Stimulated activated CD4-positive, alpha-beta T cell treated with anti-CD3 and anti-CD28 coated beads, Interleukin-2, amount 100 ng/mL, for 48 hours (primary cell): ENCODE data around the gene EMC1.

ENCODE experiments used
- DNase-seq, 2 donors: peaks; one replicate each; pipeline ENCODE4 v3.0.0-alpha.2; 2020

Gene EMC1

GRCh38 chr1:19213580-19213979 is 37.7 kb downstream of the EMC1 start:
- no peak for DNase-seq

- DNase-seq, result no peak
Observed at GRCh38 chr1:19212167-19212566, 39.2 kb downstream of the EMC1 start.

- no peak for DNase-seq
Observed at GRCh38 chr1:19210772-19211549, 40.4 kb downstream of the EMC1 start.

GRCh38 chr1:19209990-19210771 is 41.1 kb downstream of the EMC1 start, which contains the start of gene UBR4:
UBR4 (minus strand) TSS chr1:19210266; CDS start chr1:19210248, 18 bp downstream.
- peak; percentile 97 for DNase-seq

GRCh38 chr1:19209439-19209989 is 41.8 kb downstream of the EMC1 start:
- DNase-seq, result peak; percentile 58 to 59

- DNase-seq, result no peak
Observed at GRCh38 chr1:19208710-19209438, 42.5 kb downstream of the EMC1 start.

- no peak for DNase-seq
Observed at GRCh38 chr1:19206947-19207346, 44.4 kb downstream of the EMC1 start.

GRCh38 chr1:19205845-19206244 is 45.5 kb downstream of the EMC1 start:
- no peak for DNase-seq

- DNase-seq, result no peak
Observed at GRCh38 chr1:19205403-19205802, 45.9 kb downstream of the EMC1 start.

- DNase-seq, result no peak
Observed at GRCh38 chr1:19204446-19205266, 46.7 kb downstream of the EMC1 start.

- DNase-seq, result no peak
Observed at GRCh38 chr1:19203440-19203839, 47.9 kb downstream of the EMC1 start.

- no peak for DNase-seq
Observed at GRCh38 chr1:19202396-19202795, 48.9 kb downstream of the EMC1 start.

- no peak for DNase-seq
Observed at GRCh38 chr1:19199969-19200604, 51.2 kb downstream of the EMC1 start.

- no peak for DNase-seq
Observed at GRCh38 chr1:19199329-19199968, 51.9 kb downstream of the EMC1 start.

GRCh38 chr1:19198820-19199219 is 52.5 kb downstream of the EMC1 start:
- no peak for DNase-seq

- no peak for DNase-seq
Observed at GRCh38 chr1:19197845-19198244, 53.5 kb downstream of the EMC1 start.

- DNase-seq, result no peak
Observed at GRCh38 chr1:19196331-19196730, 55.0 kb downstream of the EMC1 start.

GRCh38 chr1:19193004-19193403 is 58.3 kb downstream of the EMC1 start:
- DNase-seq, result no peak

- DNase-seq, result no peak
Observed at GRCh38 chr1:19191811-19192210, 59.5 kb downstream of the EMC1 start.

- no peak for DNase-seq
Observed at GRCh38 chr1:19190468-19190867, 60.9 kb downstream of the EMC1 start.

- DNase-seq, result no peak
Observed at GRCh38 chr1:19189270-19189669, 62.1 kb downstream of the EMC1 start.
